ENCODE results near the gene DYNC2LI1.

DNA sequence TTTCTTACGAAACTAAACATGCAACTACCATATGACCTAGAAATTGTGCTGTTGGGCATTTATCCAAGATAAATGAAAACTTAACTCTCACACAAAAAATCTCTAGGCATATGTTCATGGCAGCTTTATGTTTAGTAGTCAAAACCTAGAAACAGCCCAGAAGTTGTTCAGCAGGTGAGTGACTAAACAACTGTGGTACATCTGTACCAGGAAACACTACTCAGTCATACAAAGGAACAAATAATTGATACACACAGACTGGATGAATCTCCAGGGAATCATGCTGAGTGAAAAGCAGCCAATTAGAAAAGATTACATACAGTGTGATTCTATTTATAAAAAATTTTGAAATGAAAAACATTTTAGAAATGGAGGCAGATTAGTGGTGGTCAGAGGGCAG is 29.3 kb downstream of the DYNC2LI1 start:
- TF ChIP-seq, protein P1, sequence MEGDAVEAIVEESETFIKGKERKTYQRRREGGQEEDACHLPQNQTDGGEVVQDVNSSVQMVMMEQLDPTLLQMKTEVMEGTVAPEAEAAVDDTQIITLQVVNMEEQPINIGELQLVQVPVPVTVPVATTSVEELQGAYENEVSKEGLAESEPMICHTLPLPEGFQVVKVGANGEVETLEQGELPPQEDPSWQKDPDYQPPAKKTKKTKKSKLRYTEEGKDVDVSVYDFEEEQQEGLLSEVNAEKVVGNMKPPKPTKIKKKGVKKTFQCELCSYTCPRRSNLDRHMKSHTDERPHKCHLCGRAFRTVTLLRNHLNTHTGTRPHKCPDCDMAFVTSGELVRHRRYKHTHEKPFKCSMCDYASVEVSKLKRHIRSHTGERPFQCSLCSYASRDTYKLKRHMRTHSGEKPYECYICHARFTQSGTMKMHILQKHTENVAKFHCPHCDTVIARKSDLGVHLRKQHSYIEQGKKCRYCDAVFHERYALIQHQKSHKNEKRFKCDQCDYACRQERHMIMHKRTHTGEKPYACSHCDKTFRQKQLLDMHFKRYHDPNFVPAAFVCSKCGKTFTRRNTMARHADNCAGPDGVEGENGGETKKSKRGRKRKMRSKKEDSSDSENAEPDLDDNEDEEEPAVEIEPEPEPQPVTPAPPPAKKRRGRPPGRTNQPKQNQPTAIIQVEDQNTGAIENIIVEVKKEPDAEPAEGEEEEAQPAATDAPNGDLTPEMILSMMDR (conservative IDR thresholded peaks at IDR 0.05; ENCODE audit: low read length): no peak
- TF ChIP-seq EZH2phosphoT487 (IDR thresholded peaks at IDR 0.05; ENCODE audit: borderline replicate concordance, low read depth, low read length): no peak

Data from OCI-LY7 (cell line).